Brain pericyte (primary cell): ENCODE results near the gene PRAMEF11.
"Not testable (repeated sequence)": the region's sequence is repeated elsewhere in the genome, so short reads cannot be mapped to it uniquely, and the experiment has no call there.

ENCODE experiments used
- DNase-seq: peaks from one replicate; pipeline ENCODE4 v3.0.0-alpha.2; 2012; ENCODE audit warnings: low read depth, low spot score

Gene PRAMEF11

DNA sequence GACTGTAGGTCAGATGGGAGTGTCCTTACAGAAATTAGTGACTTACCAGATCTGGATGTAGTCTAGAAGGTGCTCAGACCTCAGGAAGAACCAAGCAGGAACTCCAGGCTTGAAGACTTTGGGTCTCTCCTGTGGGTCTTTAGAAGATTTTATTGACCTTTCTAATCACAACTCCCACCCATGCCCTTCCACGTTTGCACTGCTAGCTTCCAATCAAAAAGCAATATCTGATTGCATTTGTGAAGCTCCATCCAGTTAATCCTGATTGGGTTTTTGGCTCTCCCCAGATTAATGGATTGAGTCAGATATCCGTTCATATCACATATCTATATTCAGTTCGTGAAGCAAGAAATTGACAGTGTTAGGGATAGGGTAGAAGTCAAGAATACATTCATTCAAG lies at the start of gene PRAMEF11:
Gene PRAMEF11 (minus strand): TSS at position 101 of the 400 bp plus-strand sequence. CDS start 2,621 bp downstream, outside the sequence.
- DNase-seq: not testable (repeated sequence)

DNA sequence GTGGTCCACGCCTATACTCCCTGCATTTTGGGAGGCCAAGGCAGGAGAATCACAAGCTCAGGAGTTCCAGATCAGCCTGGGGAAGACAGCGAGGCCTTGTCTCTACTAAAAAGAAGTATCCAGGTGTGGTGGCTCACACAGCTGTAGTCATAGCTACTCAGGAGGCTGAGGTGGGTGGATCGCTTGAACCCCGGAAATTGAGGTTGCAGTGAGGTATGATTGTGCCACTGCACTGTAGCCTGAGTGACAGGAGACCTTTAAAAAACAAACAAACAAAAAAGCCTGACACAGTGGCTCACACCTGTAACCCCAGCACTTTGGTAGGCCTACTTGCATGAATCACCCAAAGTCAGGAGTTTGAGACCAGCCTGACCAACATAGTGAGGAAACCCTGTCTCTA lies 47.2 kb upstream of the PRAMEF11 start:
- DNase-seq: not testable (repeated sequence)

DNA sequence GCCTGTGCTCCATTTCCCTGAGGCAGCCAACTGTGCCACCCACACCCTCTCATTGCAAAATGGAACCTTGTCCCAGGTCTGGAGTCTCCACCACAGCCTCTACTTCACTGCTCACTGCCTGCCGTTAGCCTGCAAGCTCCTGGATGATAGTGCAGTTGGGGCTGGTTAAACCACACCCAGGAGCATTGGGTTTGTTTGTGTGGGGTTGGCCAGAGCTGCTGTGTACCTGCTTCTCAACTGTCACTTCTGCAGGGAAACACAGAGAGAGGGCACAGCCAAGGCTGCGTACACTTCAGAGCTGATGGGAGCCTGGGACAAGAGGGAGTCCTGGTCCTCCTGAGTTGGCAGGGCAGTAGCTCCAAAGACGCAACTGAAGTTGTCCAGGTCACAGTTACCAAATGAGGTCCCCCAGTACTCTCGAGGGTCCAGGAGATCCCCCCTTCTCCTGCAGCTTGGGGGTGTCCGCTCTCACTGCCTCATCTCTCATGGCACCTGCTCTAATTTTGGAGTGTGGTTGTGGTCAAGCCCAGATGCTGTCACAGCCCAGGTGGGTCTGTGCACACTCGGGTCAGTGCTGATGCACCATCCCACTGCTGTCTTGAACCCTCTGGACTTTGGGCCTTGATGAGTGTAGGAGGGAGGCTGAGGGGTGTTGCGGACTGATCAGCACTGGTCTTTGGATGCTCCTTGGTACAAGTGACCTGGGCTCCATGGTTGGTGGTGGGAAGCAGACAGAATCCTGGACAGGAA lies 32.1 kb upstream of the PRAMEF11 start:
- DNase-seq: not testable (repeated sequence)

DNA sequence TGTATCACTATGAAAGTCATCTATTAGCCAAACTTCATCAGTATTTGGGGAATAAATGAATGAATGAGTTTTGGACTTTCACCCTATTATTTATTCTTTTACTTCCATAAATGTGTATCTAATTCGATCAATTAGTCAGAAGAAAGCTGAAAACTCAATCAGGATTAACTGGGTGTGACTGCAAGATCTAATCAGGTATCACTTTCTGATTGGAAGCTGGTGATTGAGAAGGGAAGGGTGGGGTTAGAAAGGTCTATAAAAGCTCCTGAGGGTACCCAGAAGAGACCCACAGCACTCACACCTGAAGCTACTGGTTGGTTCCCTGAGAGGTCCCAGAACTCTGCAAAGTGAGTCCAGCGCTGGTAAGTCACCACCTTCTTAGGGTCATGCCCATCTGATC lies 25.6 kb upstream of the PRAMEF11 start, which contains the start of gene PRAMEF2:
Gene PRAMEF2 (plus strand): TSS at position 301 of the 400 bp plus-strand sequence. CDS start 1,924 bp downstream, outside the sequence.
- DNase-seq: not testable (repeated sequence)

DNA sequence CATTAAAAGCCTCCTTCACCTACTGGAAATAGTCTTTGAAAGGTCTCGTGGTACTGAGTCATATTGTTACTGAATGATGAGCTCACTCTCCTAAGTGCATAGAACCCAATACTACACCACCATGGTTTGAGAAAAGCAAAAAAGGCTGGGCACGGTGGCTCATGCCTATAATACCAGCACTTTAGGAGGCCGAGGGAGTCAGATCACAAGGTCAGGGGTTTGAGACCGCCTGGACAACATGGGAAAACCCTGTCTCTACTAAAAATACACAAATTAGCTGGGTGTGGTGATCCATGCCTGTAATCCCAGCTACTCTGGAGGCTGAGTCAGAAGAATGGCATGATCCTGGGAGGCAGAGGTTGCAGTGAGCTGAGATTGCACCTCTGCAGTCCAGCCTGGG lies 20.6 kb upstream of the PRAMEF11 start:
- no peak for DNase-seq

DNA sequence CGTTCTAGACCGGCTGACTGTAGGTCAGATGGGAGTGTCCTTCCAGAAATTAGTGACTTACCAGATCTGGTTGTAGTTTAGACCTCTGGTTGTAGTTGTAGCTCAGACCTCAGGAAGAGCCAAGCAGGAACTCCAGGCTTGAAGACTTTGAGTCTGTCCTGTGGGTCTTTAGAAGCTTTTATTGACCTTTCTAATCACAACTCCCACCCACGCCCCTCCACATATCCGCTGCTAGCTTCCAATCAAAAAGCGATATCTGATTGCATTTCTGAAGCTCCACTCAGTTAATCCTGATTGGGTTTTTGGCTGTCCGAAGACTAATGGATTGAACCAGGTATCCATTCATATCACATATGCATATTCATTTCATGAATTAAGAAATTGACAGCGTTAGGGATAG lies 17.4 kb upstream of the PRAMEF11 start, which contains the start of gene HNRNPCL1:
Gene HNRNPCL1 (minus strand): TSS at position 101 of the 400 bp plus-strand sequence. CDS start 431 bp downstream, outside the sequence.
- DNase-seq: not testable (repeated sequence)

DNA sequence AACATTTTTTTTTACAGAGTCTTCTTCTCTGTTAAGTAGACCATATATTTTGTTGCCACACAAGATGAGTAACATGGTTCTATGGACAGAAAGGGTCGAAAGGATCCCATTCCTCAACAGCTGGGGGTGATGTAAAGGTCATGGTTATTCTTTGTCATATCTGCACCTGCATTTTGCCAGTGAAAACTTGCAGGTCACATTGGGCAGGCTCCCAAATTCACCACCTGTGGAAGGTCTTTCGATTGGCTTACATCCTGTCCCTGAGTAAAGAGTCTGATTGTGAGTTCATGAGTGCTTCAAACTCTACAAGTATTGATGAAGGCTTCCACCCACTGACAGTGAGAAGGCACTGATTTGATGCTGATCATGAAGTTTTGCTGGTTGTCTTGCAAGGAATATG lies 2.0 kb upstream of the PRAMEF11 start:
- DNase-seq: not testable (repeated sequence)

DNA sequence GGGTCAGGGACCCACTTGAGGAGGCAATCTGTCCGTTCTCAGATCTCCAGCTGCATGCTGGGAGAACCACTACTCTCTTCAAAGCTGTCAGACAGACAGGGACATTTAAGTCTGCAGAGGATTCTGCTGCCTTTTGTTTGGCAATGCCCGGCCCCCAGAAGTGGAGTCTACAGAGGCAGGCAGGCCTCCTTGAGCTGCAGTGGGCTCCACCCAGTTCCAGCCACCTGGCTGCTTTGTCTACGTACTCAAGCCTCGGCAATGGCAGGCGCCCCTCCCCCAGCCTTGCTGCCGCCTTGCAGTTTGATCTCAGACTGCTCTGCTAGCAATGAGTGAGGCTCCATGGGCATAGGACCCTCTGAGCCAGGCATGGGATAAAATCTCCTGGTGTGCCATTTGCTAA lies 12.1 kb downstream of the PRAMEF11 start:
- not testable (repeated sequence) for DNase-seq

DNA sequence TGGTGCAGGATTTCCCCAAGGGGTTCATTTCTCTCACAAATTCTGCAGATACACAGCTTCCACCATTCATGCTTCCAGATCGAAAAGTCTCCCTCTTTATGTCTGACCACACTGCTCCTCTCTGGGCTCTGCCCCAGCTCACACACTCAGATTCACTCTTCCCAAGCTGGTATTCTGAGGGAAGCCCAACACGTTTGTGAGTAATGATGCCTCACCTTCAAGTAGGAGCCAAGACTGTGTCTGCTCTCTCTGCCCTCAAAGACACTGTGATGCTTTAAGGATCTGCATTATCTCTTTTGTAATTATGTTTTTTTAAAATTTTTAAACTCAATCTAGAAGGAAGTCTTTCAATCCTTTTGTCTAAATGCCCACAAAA lies 19.8 kb downstream of the PRAMEF11 start:
- no peak for DNase-seq

DNA sequence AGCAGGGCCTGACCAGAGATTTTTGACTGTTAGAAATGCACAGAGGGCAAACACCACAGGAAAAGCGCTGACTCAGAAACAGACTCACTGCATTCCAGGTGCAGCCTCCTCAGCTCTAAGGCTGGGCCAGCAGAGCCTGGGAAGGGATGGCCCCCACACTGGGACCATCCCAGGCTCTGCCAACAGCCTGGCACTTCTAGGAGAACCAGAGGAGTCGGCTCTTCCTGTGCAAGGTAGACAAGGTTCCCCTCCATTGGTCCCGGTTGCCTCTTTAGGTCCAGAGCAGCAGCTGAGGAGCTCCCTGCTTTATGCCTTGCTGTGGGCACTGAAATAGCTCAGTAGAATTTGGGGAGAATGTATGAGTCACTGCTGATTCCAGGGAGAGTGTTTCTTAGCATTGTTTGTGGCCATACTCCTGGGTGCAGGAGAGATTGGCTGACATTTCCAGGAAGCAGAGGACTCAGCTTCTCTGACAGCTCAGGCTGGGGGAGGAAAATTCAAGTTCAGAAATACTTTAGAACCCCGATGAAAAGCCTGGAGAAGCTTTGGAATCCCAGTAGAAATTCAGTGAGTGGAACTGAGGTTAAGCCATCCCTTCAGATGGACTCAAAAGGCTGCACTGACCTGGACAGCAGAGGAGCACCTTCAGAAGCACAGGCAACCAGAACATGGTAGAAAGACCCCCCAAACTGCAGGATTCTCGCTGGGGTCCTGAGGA lies 20.4 kb downstream of the PRAMEF11 start:
- no peak for DNase-seq

DNA sequence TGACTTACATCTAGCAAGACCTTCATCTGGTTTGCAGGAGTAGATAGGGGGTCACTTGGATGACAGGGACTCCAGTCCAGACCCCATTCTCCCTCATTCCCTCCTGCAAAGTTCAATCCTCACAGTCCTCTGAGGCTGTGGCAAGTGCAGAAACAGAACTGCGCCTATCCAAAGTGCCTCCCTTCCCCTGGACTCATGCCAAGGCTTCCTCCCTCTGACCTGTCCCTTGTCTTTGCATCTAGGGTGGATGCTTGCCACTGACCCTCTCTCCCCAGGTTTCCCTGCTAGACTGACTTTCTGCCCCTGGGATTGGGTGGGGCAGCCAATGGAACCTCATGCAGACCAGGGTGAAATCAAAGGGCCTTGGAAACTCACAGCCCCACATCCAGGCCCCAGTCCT lies 21.3 kb downstream of the PRAMEF11 start:
- DNase-seq: no peak

DNA sequence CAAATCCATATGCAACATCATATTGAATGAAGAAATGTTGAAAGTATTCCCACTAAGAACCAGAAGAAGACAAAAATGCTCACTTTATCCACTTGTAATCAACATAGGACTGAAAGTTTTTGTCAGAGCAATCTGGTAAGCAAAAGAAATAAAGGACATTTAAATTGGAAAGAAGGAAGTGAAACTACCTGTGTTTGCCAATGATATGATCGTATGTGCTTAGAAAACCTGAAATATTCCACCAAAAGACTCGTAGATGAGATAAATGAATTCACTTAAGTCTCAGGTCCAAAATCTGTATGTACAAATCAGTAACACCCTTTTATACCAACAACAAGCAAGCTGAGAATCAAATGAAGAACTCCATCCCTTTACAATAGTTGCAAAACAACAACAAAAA lies 31.5 kb downstream of the PRAMEF11 start:
- DNase-seq: no peak

DNA sequence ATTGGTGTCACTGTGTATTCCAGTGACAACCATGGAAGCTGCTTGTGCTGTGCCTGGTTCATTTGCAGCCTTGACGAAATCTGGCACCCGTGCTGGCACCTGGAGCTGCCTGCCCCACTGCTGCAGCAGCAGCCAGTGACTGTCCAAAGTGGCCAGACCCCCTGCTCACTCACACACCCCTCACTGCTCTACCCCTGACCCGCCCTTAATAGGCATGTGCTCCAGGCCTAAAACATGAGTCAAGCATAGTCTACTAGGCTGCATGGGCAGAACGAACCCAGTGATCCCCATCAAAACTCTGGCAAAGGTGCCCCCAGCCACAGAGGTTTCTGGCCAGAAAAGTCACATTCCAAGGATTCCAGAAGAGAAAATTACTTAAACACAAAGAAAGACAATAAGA lies 32.3 kb downstream of the PRAMEF11 start:
- no peak for DNase-seq

DNA sequence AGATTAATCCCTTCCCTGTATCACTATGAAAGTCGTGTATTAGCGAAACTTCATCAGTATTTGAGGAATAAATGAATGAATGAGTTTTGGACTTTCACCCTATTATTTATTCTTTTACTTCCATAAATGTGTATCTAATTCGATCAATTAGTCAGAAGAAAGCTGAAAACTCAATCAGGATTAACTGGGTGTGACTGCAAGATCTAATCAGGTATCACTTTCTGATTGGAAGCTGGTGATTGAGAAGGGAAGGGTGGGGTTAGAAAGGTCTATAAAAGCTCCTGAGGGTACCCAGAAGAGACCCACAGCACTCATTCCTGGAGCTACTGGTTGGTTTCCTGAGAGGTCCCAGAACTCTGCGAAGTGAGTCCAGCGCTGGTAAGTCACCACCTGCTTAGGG lies 40.1 kb downstream of the PRAMEF11 start, which contains the start of gene PRAMEF1:
Gene PRAMEF1 (plus strand): TSS at position 301 of the 400 bp plus-strand sequence. CDS start 1,831 bp downstream, outside the sequence.
- not testable (repeated sequence) for DNase-seq

DNA sequence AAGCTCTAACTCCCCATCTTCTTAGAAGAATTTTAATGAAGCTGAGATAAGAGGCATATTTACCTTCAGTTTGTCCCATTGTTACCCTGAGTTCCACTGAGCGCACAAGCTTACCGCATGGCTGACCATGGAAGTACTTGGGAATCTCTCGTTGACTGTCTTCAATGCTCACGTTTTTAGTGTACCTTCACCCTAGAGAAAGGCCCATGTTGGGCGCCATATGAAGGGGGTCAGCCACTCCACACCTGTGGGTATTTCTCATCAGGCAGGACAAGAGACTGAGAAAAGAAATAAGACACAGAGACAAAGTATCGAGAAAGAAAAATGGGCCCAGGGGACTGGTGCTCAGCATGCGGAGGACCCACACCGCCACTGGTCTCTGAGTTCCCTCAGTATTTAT lies 46.5 kb downstream of the PRAMEF11 start:
- not testable (repeated sequence) for DNase-seq

DNA sequence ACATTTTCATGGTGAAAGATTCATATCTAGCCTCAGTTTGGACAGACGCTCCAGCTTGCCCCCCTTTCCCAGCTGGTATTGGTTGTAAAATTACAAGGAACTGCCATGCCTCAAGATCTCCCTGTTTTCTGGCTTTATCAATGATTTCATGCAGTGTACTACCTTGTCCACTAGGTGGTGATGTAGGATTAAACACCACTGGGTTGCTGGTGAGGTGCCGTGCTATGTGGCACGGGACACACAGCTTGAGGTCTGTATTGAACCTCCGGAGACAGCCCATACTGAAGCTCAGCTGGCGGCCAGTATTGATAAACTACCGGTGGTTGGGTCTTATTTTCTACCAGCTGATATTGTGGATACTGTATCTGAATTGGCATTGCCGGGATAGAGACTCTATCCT lies 47.4 kb downstream of the PRAMEF11 start:
- not testable (repeated sequence) for DNase-seq

DNA sequence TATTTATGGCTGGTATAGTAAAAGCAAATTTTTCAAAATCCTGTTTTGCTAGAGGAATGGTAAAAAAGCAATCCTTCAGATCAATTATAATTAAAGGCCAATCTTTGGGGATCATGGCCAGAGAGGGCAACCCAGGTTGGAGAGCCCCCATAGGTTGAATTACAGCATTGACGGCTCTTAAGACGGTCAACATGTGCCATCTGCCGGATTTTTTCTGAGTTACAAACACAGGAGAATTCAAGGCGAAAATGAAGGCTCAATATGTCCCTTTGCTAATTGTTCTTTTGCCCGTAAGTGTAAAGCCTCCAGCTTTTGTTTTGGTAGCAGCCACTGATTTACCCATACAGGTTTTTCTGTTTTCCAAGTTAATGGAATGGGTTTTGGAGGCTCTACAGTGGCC lies 49.7 kb downstream of the PRAMEF11 start:
- not testable (repeated sequence) for DNase-seq

DNA sequence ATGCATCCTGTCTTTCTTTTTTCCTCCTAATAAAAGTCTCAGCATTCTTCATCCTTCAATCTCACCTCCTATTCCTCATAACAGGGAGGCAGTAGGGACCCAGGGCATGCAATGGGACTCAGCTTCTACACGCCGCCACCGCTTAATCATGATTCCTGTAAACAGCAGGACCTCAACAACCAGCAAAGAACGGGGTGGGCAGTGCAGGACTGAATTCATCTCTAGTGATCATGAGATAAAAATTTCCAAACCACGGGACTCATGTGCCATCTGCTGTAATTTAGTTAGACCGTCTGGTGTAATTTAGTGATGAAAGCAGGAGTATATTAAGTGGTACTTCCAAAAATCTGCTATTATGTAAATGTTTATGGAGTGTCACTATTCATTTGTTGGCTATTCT lies 52.3 kb downstream of the PRAMEF11 start:
- DNase-seq: no peak

DNA sequence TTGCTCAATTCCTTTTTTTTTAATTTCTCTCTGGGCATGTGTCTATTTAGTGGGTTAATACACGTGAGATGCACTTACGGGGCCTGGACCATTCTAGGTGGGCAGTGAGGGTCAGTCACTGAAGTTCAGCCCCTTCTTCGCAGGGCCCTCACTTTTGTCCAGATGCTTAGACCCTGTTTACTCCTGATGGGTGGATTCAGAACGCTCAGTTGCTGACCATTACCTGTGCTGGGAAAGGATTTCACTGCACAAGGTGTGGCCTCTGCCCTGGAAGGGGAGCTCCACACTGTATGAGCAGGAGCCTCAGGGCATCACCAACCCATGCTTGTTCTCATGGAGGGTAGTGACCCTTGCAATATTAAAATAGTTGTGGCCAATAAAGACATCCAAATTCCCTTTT lies 53.1 kb downstream of the PRAMEF11 start:
- no peak for DNase-seq

DNA sequence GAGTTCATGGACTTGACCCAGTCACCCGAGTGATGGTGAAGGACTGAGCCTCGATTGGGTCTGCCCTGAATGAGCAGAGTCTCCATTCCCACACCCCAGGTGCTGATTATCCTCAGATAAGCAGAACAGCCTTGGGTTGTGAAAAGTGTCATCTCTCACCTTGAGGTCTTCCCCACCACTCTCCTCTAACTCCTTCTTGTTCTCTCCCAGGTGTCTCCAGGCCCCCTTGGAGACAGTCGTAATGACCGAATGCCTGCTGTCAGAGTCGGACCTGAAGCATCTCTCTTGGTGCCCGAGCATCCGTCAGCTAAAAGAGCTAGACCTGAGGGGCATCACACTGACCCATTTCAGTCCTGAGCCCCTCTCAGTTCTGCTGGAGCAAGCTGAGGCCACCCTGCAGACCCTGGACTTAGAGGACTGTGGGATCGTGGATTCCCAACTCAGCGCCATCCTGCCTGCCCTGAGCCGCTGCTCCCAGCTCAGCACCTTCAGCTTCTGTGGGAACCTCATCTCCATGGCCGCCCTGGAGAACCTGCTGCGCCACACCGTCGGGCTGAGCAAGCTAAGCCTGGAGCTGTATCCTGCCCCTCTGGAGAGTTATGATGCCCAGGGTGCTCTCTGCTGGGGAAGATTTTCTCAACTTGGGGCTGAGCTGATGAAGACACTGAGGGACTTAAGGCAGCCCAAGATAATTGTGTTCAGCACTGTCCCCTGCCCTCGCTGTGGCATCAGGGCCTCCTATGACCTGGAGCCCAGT lies 54.2 kb downstream of the PRAMEF11 start:
- no peak for DNase-seq

DNA sequence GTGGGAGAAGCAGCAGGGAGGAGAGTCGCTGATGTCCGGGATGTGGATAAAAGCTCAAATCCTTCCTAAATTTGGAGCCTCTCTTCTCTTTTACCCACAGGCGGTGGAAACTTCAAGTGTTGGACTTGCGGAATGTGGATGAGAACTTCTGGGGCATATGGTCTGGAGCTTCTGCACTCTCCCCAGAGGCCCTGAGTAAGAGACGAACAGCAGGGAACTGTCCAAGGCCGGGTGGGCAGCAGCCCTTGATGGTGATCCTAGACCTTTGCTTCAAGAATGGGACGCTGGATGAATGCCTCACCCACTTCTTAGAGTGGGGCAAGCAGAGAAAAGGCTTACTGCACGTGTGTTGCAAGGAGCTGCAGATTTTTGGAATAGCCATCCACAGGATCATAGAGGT lies 55.8 kb downstream of the PRAMEF11 start:
- DNase-seq: no peak

DNA sequence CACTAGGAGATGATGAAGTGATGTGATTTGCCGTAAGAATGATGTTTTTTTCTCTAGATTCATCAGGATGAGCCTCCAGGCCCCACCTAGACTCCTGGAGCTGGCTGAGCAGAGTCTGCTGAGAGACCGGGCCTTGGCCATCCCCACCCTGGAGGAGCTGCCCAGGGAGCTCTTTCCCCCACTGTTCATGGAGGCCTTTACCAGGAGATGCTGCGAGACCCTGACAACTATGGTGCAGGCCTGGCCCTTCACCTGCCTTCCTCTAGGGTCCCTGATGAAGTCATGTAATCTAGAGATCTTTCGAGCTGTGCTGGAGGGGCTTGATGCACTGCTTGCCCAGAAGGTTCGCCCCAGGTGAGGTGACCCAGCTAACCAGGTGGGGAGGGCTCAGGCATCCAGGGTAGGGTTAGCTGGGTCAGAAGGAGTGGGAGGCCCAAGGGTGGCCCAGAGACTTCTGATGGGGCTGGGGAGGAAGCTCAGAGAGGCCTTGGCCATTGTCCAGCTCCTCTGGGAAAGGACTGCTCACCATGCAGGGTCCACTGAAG lies 56.3 kb downstream of the PRAMEF11 start:
- no peak for DNase-seq
